ENCODE results near the gene PARP14.
"Not testable (repeated sequence)": the region's sequence is repeated elsewhere in the genome, so short reads cannot be mapped to it uniquely, and the experiment has no call there.

Gene PARP14

GRCh38 chr3:122678506-122678905 is 2.1 kb upstream of the PARP14 start:
- in situ Hi-C loops (cut with HindIII; ENCODE audit: low sequenced_read_pairs), result no loop called here

GRCh38 chr3:122679085-122679881 is 1.4 kb upstream of the PARP14 start:
- in situ Hi-C loops (cut with HindIII; ENCODE audit: low sequenced_read_pairs), result no loop called here

GRCh38 chr3:122679882-122680474 is 661 bp upstream of the PARP14 start:
- in situ Hi-C loops (cut with HindIII; ENCODE audit: low sequenced_read_pairs), result no loop called here

GRCh38 chr3:122681284-122681973 is 790 bp downstream of the PARP14 start:
- in situ Hi-C loops (cut with HindIII; ENCODE audit: low sequenced_read_pairs), result no loop called here

GRCh38 chr3:122681974-122682409 is 1.4 kb downstream of the PARP14 start:
- in situ Hi-C loops (cut with HindIII; ENCODE audit: low sequenced_read_pairs), result no loop called here

GRCh38 chr3:122682778-122683411 is 2.3 kb downstream of the PARP14 start:
- in situ Hi-C loops (cut with HindIII; ENCODE audit: low sequenced_read_pairs), result not testable (repeated sequence)

- in situ Hi-C loops (cut with HindIII; ENCODE audit: low sequenced_read_pairs), result no loop called here
These were observed 6.7 kb downstream of the PARP14 start for GRCh38 chr3:122687298-122687697.

- in situ Hi-C loops (cut with HindIII; ENCODE audit: low sequenced_read_pairs), result no loop called here
These were observed 8.4 kb downstream of the PARP14 start for GRCh38 chr3:122688996-122689395.

- in situ Hi-C loops (cut with HindIII; ENCODE audit: low sequenced_read_pairs), result no loop called here
These were observed 8.9 kb downstream of the PARP14 start for GRCh38 chr3:122689587-122689986.

GRCh38 chr3:122690096-122690495 is 9.5 kb downstream of the PARP14 start:
- in situ Hi-C loops (cut with HindIII; ENCODE audit: low sequenced_read_pairs), result no loop called here

- in situ Hi-C loops (cut with HindIII; ENCODE audit: low sequenced_read_pairs), result no loop called here
These were observed 10.6 kb downstream of the PARP14 start for GRCh38 chr3:122691195-122691594.

- in situ Hi-C loops (cut with HindIII; ENCODE audit: low sequenced_read_pairs), result no loop called here
These were observed 12.0 kb downstream of the PARP14 start for GRCh38 chr3:122692674-122693073.

GRCh38 chr3:122694966-122695365 is 14.3 kb downstream of the PARP14 start:
- in situ Hi-C loops (cut with HindIII; ENCODE audit: low sequenced_read_pairs), result no loop called here

- in situ Hi-C loops (cut with HindIII; ENCODE audit: low sequenced_read_pairs), result no loop called here
These were observed 15.4 kb downstream of the PARP14 start for GRCh38 chr3:122695927-122696561.

- in situ Hi-C loops (cut with HindIII; ENCODE audit: low sequenced_read_pairs), result no loop called here
These were observed 17.4 kb downstream of the PARP14 start for GRCh38 chr3:122697952-122698620.

GRCh38 chr3:122700193-122700592 is 19.6 kb downstream of the PARP14 start:
- in situ Hi-C loops (cut with HindIII; ENCODE audit: low sequenced_read_pairs), result no loop called here

GRCh38 chr3:122705379-122705778 is 24.7 kb downstream of the PARP14 start:
- in situ Hi-C loops (cut with HindIII; ENCODE audit: low sequenced_read_pairs), result no loop called here

GRCh38 chr3:122710616-122711251 is 30.1 kb downstream of the PARP14 start:
- in situ Hi-C loops (cut with HindIII; ENCODE audit: low sequenced_read_pairs), result not testable (repeated sequence)

GRCh38 chr3:122714273-122714672 is 33.6 kb downstream of the PARP14 start:
- in situ Hi-C loops (cut with HindIII; ENCODE audit: low sequenced_read_pairs), result no loop called here

GRCh38 chr3:122716667-122717066 is 36.0 kb downstream of the PARP14 start:
- in situ Hi-C loops (cut with HindIII; ENCODE audit: low sequenced_read_pairs), result no loop called here

Data from DLD1 (cell line).